GM21619 (cell line): ENCODE data around the gene OGFOD2.
"Not testable (repeated sequence)": the region's sequence is repeated elsewhere in the genome, so short reads cannot be mapped to it uniquely, and the experiment has no call there.

Source experiments
- ATAC-seq: cut with Tn5 transposase; IDR thresholded peaks from one replicate; pipeline ENCODE4 v1.9.1; 2021; ENCODE audit not compliant: unreplicated experiment

Gene OGFOD2

DNA sequence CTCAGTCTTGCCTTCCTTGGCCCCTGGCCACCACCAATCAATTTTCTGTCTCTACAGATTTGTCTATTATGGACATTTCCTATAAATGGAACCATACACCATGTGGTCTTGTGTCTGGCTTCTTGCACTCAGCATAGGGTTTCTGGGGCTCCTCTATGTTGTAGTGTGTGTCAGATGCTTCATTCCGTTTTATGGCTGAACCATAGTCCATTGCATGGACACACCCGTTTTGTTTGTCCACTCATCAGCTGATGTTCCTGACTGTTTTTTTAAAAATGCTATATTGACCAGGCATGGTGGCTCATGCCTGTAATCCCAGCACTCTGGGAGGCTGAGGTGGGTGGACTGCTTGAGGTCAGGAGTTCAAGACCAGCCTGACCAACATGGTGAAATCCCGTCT is 26.4 kb downstream of the OGFOD2 start:
- no peak for ATAC-seq

DNA sequence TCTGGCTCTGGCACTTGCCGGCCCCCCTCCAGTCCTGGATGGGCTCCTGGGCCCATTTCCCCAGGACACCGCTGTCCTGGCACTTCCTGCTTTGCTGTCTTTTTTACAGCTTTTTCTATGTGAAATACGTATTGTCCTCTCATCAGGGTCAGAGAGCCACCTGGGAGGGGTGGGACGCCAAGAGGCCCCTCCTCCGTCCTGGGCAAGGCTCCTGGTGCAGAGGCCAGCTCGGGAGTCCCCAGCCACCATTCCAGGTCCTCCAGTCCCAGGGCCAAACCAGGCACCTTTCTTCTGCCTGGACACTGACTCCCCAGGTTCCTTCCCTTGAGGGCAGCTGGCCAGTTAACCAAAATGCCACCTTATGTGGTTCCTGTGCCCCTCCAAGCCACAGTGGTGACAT is 28.2 kb downstream of the OGFOD2 start:
- no peak for ATAC-seq

DNA sequence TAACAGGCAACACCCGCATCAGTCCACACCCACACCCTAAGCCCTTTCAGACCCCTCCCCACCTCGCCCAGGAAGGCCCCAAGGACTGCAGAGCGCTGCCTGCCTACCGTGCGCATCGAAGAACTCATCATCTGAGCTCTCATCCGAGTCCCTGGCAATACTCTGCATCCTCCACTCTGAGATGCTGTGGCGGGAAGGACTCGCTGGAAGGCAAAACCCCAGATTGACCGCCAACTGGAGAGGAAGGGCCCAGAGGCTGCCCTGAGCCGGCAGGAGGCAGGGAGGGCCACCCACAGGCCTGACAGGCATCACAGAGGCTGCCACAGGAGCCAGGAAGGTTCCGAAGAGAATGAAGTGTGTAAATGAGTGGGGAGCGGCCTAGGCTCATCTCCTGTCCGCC is 29.2 kb downstream of the OGFOD2 start:
- ATAC-seq = no peak

DNA sequence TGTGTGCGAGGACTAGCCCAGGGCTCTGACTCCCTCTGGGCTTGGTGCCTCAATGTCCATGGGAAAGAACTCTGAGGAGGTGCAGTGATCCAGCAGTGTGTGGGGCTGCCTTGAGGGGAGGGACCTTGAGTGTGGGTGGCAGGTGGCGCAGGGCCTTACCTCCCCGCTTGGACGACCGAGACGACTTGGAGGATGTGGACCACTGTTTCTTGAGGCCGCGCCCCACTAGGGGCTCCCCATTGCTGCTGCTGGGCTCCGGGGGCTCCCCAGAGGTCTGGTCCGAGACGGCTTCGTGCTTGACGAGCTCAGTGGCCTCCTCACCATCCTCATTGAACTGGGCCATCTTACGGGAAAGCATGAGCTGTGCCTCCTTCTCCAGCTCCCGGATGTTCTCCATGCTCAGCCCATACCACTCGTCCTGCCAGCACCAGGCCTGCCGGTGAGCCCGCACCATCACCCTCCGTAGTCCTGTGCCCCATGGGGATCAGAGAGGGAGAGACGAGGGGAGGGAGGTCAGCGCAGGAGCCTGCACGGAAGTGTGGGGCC is 30.1 kb downstream of the OGFOD2 start:
- no peak for ATAC-seq

DNA sequence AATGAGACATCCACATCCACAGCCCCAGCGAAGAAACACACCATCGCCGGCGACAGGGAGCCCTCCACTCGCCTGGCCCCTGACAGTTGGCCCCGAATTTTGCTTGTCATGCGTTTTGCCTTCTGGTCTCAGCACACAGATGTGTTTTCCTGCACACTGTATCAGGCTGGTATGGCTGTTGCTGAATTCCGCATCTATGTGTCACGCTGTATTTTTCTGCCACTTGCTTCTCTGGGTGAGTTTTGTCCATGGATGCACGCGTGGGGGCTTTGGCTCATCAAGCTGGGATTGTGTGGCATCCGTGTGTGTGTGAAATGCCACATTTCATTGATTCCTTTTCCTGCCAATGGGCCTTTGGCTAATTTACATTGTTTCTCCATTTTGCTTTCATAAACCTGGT is 31.9 kb downstream of the OGFOD2 start:
- no peak for ATAC-seq

DNA sequence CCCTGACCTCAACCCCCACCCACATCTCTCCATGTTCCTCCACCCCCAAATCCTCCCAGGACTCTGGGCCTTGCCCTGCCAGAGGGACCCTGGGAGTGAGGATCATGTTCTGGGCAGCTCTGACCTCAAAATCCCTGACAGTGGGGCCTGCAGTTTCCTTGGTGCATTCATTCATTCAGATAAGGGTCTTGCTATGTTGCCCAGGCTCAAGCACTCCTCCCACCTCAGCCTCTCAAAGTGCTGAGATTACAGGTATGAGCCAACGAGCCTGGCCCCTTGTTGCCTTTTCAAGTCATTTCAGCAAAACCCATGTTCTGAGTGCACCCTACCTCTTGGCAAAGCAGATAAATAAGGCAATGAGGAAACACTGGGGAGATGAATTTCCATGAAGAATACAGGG is 35.1 kb downstream of the OGFOD2 start:
- ATAC-seq = no peak

DNA sequence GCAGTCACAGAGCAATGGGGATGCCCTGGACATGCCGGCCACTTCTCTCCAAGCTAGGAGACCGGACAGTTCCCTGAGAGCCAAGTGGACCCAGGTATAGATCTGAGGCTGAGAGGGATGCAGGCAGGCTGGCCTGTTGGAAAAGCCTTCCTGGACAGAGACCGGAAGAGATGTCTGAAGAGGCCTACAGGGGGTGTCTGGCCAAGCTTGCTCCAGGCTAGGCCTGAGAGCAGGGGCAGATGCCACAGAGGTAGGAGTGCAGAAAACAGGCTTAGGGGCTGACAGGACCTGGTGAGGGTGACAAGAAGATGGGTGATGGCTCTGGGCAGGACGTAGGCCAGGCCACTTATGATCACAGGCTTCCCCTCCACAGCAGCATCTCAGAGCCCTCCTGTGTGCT is 35.6 kb downstream of the OGFOD2 start:
- no peak for ATAC-seq

DNA sequence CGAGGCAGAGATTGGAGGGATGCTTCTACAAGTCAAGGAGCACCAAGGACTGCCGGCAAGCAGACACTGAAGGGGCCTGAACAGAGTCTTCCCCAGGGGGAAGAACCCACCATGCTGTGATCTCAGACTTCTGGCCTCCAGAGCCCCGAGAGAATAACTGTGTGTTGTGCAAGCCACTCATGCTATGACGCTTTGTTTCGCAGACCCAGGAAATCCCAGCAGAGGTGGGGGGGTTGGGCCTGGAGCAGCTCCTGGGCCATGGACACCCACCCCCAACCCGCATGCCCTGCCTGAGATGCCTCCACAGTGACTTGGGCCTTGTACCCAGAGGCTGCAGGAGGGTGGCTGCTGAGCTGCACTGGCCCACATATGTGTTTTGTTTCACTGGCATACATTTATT is 36.7 kb downstream of the OGFOD2 start:
- ATAC-seq = no peak

DNA sequence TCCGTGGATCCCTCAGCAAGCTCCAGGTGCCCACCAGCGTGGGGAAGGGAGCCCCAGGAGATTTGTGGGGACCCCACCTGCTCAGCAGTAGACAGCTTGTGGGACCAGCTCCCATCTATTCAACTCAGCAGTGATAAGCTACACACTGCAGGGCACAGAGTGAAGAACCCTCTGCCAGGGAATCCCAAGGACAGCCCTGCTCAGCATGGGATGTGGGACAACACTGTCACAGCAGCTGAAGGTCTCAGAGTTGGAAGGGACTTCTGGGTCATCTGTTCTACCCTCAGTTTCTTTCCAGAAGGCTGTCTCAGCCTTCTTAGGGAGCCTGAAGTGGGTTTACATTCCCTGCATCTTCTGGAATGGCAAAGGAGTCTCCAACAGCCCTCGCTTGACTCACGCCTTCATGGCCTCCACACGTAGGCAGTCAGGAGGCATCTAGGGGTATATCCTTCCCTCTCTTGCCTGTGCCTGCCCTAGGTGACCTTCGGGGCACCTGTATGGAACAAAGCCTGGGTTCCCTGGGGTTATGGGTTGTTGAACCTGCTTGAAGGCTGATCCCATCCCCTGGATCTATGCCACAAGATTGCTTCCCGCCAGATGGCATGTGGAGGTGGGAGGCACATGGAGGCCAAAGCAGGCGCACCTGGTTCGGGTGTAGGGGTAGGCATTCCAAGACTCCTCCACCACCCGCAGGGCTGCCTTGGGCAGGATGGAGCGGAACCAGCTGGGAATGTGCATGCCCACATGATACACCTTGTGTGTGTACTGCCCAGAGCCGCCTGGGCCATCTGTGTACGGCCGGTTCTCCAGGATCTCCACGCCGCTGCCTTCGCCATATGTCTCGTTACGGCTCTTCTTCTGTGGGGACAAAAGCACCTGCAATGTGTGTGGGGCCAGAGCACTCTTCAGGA is 38.4 kb downstream of the OGFOD2 start:
- ATAC-seq = no peak

DNA sequence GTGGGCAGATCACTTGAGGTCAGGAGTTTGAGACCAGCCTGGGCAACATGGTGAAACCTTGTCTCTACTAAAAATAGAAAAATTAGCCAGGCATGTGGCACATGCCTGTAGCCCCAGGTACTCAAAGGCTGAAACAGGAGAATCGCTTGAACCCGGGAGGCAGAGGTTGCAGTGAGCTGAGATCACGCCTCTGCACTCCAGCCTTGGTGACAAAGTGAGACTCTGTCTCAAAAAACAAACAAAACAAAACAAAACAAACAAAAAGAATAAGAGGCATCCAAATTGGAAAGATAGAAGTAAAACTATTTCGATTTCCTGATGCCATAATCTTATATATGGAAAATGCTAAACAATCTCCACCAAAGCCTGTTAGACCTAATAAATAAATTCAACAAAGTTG is 39.4 kb downstream of the OGFOD2 start:
- not testable (repeated sequence) for ATAC-seq

DNA sequence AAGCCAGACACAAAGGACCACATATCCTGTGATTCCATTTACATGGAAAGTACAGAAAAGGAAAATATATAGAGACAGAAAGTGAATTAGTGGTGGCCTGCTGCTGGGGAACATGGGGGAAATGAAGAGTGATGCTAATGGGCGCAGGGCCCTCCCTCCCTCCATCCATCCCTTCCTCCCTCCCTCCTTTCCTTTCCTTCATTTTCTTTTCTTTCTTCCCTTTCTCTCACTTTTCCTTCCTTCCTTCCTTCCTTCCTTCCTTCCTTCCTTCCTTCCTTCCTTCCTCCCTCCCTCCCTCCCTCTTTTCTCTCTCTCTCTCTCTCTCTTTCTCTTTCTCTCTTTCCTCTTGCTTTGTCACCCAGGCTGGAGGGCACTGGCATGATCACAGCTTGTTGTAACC is 42.7 kb downstream of the OGFOD2 start:
- ATAC-seq = no peak

DNA sequence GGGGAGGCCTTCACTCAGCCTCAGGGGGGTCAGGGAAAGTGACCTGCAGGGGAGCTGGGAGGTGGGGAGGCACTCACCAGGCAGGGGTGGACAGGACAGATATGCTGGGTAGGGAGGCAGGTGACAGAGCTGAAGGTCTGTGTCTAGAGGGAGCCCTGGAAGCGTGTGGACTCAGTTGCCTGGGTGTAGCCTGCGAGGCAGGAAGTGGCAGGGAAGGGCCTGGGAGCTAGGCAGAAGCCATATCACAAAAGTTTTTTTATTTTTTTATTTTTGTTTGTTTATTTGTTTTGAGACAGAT is 44.7 kb downstream of the OGFOD2 start:
- no peak for ATAC-seq

DNA sequence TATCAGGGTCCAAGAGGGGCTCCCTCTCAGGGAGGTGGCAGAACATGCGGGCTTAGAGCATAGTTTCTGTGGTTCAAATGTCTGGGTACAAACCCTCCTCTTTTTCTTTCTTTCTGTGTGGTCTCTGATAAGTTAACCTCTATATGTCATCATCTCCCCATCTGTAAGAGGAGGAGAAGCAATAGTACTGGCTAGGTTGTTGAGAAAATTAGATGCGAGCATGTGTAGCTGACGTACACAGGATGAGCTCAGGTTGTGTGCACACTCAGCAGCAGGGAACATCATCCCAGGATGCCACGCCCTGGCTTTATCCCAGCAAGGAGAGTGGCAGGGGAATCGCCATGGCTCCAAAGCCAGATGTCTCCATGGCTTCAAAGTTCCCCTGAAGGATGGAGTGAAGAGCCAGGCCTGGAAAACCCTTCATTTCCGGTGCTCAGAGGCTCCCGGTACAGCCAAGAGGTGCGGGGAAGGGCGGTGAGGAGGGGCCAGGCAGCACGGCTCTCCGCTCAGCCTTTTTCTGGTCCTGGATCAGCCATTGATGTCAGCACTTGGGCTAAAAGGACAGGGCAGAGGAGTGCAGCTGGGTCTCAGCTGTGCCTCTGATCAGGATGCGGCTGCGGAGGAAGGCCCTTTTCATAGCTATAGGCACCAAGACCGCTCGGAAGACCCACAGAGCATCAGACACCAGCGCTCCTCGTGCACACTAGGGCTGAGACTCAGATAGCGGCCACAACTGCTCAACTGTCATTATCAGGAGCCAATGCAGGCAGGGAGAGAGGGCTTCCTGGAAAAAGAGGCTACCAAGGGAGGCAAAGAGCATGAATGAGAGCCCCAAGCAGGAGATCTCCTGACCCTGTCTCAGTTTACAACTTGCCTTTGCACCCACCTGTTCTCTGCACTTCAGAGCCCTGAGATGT is 46.9 kb downstream of the OGFOD2 start:
- no peak for ATAC-seq

DNA sequence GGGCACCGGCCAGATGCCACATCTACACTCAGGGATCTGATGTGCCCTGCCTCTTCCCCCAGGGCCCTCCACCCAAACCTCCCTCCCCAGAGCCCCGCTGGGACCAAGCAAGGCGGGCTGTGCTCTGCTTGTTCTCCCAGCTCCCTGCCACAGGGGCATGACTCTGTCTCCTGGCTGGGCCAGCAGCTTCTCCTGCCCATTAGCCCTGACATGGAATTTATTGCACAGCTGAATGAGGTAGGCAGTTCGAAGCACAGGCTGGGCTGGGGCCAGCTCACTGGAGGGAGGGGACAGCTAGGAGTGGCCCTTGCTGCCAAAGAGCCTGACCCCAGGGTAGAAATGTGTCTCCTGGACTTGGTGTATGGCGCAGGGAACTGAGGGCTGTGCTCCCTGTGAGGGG is 47.8 kb downstream of the OGFOD2 start:
- ATAC-seq = no peak

DNA sequence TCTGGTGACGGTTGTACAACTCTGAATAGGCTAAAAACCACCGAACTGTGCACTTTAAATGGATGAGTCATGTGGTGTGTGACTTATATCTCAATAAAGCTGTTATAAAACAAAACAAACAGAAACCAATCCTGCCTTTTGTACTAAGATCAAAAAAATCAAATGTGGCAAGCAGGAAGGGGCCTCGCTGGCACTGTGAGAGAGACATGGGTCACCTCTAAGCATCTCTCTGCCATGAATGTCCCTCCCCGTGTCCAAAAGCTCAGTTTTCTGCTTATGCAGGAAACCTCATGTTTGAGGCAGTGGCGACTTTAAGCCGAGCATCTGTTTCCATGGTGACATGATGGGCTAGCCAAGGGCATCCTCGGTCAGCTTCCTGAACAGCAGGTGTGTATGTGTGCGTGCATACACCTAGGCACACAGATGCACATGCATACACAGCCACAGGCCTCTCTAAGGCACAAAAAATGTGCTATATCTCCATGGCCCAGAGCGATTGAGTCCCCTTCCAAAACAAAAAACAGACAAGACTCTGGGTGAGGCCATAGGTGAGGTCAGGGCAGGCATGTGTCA is 49.9 kb downstream of the OGFOD2 start:
- ATAC-seq = no peak

DNA sequence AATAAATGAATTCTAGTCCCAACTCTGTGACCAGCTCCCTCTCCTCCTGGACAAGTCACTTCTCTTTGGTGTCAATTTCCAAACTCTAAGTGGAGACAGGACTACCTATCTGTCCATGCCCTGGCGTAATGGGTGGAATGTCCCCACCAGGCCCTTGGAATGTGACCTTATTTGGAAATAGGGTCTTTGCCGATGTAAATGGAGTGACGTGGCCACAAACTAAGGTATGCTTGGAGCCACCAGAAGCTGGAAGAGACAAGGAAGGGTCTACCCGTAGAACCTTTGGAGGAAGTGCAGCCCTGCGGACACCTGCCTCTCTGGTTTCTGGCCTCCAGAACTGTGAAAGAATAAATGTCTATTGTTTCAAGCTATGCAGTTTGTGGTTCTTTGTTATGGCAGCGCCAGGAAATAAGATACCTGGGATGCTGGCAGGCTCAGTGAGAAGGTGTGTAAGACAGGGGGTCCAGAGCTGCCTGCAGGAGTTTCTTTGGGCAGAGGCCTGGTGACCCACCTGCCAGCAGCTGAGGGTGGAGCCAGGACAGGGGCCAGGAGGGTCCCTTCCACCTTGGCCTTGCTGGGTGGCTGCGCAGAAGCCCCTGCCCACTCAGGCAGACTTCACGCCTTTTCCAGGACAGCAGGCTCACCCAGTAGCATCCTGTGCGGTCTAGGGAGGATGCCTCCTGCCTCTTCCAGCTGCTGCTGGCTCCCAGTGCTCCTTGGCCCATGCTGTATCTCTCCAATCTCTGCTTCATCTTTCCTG is 51.2 kb downstream of the OGFOD2 start:
- ATAC-seq = no peak

DNA sequence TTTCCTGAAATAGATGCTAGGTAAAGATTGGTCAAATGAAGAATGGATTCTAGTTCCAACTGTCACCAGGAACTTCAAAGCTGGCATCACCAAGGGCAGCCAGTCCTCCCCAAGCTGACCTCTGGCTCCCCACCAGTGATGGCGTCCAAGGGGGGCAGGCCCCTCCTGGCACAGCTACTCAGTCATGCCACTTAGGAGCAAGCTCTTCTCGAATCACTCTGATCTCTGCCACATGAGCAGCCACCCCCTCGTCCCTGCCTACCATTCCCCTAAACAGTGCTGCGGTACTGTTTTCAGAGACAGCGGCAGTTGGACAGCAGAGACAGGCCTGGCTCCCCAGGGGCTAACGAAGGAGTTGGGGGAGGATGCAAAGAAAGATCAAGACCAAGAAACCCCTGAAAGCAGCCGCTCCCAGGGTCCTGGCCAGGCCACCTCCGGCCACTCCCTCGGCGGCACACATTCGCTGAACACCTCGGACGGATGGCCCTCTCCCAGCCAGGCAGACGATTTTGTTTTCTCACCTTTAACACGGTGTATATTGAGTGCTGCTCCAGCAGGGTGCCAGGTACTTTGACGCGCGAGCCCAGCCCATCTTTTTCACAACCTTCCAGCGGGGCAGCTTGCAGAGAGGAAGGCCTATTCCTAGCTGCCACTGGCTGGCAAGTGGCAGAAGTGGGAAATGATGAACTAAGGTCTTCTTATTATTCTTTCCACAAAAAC is 52.8 kb downstream of the OGFOD2 start:
- ATAC-seq = no peak

DNA sequence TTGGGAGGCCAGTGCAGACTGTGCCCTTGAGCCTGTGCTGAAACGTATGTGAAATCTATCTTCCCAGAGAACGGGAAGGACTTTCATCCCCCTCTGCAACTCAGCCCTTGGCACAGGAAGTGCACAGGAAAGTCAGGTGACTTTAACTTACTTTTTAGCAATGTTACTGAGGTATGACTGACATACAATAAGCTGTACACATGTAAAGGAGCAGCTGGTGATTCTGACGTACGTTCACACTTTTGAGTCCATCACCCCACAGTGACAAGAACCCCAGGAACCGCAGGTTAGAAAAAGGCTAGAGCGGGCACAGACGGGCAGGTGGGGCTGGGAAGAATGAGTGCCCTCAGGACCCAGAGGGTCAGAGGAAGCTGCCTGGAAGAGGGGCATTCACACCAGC is 53.4 kb downstream of the OGFOD2 start:
- ATAC-seq = no peak

DNA sequence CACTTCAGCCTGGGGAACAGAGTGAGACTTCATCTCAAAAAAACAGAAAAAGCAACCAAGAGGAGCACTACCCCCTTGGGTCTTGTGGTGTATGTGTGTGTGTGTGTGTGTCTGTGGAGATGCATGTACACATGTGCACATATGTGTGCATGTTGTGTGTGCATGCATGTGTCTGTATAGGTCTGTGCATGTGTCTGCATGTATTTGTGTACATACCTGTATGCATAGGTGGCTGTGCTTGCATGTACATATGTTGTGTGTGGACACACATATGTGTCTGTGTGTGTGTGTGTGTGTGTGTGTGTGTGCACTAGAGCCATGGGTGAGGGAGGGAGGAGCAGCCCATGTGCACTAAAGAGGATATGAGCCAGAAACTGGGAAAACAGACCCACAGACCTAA is 54.5 kb downstream of the OGFOD2 start:
- ATAC-seq = no peak
